Colonic mucosa (tissue), 4 donors: ENCODE measurements around the gene ARHGEF2. TPM values are rescaled to one million over a fixed set of nuclear protein-coding genes. Genes with fewer than 3 reads are reported as not detected.
"Not testable (repeated sequence)": the region's sequence is repeated elsewhere in the genome, so short reads cannot be mapped to it uniquely, and the experiment has no call there.

Source experiments
- DNase-seq: peaks from one replicate; pipeline ENCODE4 v3.0.0-alpha.2; 2020
- H3K27ac ChIP-seq: fragments of 200-600 bp; one replicate; pipeline ENCODE4 v1.8.0; 2021
- H3K27me3 ChIP-seq: fragments of 200-600 bp; one replicate; pipeline ENCODE4 v1.8.0; 2021
- H3K36me3 ChIP-seq: fragments of 200-600 bp; one replicate; pipeline ENCODE4 v1.8.0; 2021
- H3K4me1 ChIP-seq: fragments of 200-600 bp; one replicate; pipeline ENCODE4 v1.8.0; 2021; ENCODE audit warnings: mild to moderate bottlenecking
- H3K4me3 ChIP-seq: fragments of 200-600 bp; one replicate; pipeline ENCODE4 v1.8.0; 2021
- H3K9ac ChIP-seq, 2 donors: one replicate each; pipeline ENCODE4 v1.7.0; 2013; ENCODE audit warnings: control low read depth in 2 of 2, low read depth in 2 of 2, low read length in 2 of 2
- H3K9me3 ChIP-seq: fragments of 200-600 bp; one replicate; pipeline ENCODE4 v1.8.0; 2021
- intact Hi-C: fragments of 100-400 bp; cut with DNase I; formaldehyde crosslinking; loops from one replicate; pipeline ENCODE4 v1.14.1; 2022
- total RNA-seq, 2 donors: library from RNA; stranded (reverse); fragmentation: NEBNext Ultra II Directional in 1 of 2; extraction: Animal tissue kit (Norgen Biotek cat#: 25700) in 1 of 2; gene quantifications; one replicate each; pipeline ENCODE4 v1.2.1, GENCODE V29; 2021
- TF ChIP-seq, protein P1 (sequence below): fragments of 200-600 bp; IDR thresholded peaks from one replicate; pipeline ENCODE4 v1.8.0; 2022; ENCODE audit warnings: antibody characterized with exemption, mild to moderate bottlenecking
- donor health status: healthy.
- donor health status: DM: no; HTN: no; CAD: no.
- donor health status: DM: no; HTN: no; CAD: no.

ARHGEF2 gene
- total RNA-seq, 2 donors from 2014 or later: 91.9 to 92.6 TPM

- peak overlapping the region; percentile 92 to 100 for H3K9ac ChIP-seq
- H3K27ac ChIP-seq: peak overlapping the region; percentile 89
- DNase-seq: no peak
- TF ChIP-seq, protein P1, sequence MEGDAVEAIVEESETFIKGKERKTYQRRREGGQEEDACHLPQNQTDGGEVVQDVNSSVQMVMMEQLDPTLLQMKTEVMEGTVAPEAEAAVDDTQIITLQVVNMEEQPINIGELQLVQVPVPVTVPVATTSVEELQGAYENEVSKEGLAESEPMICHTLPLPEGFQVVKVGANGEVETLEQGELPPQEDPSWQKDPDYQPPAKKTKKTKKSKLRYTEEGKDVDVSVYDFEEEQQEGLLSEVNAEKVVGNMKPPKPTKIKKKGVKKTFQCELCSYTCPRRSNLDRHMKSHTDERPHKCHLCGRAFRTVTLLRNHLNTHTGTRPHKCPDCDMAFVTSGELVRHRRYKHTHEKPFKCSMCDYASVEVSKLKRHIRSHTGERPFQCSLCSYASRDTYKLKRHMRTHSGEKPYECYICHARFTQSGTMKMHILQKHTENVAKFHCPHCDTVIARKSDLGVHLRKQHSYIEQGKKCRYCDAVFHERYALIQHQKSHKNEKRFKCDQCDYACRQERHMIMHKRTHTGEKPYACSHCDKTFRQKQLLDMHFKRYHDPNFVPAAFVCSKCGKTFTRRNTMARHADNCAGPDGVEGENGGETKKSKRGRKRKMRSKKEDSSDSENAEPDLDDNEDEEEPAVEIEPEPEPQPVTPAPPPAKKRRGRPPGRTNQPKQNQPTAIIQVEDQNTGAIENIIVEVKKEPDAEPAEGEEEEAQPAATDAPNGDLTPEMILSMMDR: no peak
- H3K27me3 ChIP-seq: no peaks in the 10 kb centered on the region
- peak overlapping the region; percentile 77 for H3K4me3 ChIP-seq
- no peaks in the 10 kb centered on the region for H3K9me3 ChIP-seq
- intact Hi-C loops: no loop called here
- peaks cover 18% of the 10 kb centered on the region for H3K4me1 ChIP-seq
- no peaks in the 10 kb centered on the region for H3K36me3 ChIP-seq
Measured at GRCh38 chr1:155933591-155934096, 44.7 kb downstream of the ARHGEF2 start.

DNA sequence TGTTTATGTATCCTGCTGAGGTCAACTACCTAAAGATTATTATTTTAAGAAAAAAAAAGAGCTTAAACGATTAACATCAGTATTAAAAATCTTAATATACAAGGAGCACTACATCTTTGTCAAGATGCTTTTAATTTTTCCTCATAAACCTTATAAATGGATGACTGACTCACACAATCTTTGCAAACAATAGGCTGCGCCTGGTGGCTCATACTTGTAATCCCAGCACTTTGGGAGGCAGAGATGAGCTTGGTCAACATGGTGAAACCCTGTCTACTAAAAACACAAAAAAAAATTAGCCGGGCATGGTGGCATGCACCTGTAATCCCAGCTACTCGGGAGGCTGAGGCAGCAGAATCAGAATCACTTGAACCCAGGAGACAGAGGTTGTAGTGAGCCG lies 45.9 kb downstream of the ARHGEF2 start:
- intact Hi-C loops: no loop called here
- Histone ChIP-seq H3K27ac (peak overlapping the region; percentile 89), H3K27me3 (no peaks in the 10 kb centered on the region), H3K4me3 (peak overlapping the region; percentile 77), H3K36me3 (no peaks in the 10 kb centered on the region), H3K9me3 (no peaks in the 10 kb centered on the region), H3K4me1 (peaks cover 18% of the 10 kb centered on the region), H3K9ac (no peak overlapping the region)
- TF ChIP-seq, protein P1: no peak
- no peak for DNase-seq

DNA sequence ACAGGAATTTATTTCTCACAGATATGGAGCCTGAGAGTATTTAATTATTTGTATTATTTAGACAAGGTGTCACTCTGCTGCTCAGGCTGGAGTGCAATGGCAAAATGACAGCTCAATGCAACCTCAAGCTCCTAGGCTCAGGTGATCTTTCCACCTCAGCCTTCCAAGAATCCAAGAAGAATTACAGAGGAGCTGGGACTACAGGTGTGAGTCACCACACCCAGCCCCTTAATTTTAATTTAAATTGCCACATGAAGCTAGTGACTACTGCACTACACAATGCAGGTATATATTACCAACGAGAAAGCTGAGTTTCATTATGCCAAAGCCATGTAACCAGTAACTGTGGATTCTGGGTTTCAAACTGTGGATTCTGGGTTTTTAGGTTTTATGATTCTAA lies 46.3 kb downstream of the ARHGEF2 start:
- Histone ChIP-seq H3K36me3 (no peaks in the 10 kb centered on the region), H3K27ac (peak overlapping the region; percentile 46), H3K4me3 (peak overlapping the region; percentile 77), H3K9me3 (no peaks in the 10 kb centered on the region), H3K4me1 (peaks cover 18% of the 10 kb centered on the region), H3K9ac (no peak overlapping the region), H3K27me3 (no peaks in the 10 kb centered on the region)
- TF ChIP-seq, protein P1: no peak
- intact Hi-C loops: no loop called here
- DNase-seq: no peak

DNA sequence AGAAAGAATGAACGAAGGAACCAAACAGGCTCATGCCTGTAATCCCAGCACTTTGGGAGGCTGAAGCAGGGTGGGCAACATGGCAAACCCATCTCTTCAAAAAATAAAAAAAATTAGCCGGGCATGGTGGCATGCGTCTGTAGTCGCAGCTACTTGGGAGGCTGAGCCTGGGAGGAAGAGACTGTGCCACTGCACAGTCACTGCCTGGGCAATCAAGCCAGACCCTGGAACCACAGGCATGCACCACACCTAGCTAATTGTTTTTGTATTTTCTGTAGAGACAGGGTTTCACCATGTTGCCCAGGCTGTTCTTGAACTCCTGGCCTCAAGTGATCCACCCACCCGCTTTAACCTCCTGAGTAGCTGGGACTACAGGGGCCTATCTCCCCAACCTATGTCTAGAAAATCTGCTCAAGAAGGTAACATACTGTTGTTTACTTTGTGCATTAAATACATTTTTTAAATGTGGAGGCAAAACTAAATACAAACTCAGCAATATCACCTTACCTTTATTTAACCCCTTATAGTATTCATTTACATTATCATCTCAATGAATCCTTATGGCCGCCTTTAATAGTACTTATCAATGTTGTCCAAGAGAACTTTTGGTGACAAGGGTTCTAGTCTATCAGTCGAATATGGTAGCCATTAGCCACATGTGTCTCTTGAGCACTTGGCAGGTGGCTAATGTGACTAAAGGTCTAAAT lies 46.9 kb downstream of the ARHGEF2 start:
- intact Hi-C loops: no loop called here
- peak overlapping the region; percentile 46 for H3K27ac ChIP-seq

DNA sequence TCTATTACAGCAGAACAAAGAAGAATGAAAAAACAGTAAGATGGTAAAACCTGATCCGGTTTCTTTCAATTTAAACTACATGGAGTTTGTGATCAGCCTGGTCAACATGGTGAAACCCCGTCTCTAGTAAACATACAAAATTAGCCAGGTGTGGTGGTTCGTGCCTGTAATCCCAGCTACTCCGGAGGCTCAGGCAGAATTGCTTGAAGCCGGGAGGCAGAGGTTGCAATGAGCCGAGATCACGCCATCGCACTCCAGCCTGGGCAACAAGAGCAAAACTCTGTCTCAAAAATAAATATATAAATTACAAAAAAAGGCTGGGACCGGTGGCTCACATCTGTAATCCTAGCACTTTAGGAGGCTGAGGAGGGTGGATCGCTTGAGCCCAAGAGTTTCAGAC lies 47.6 kb downstream of the ARHGEF2 start:
- H3K36me3 ChIP-seq: peaks cover 13% of the 10 kb centered on the region
- intact Hi-C loops, DNase-seq, H3K27me3 ChIP-seq, H3K9me3 ChIP-seq: not testable (repeated sequence)
- H3K4me3 ChIP-seq: peak overlapping the region; percentile 11
- H3K27ac ChIP-seq: peak overlapping the region; percentile 46
- H3K9ac ChIP-seq: peak overlapping the region; percentile 18 to 66
- H3K4me1 ChIP-seq: peaks cover 18% of the 10 kb centered on the region

More for the DNA sequence above, 46.9 kb downstream of the ARHGEF2 start:
- H3K9ac ChIP-seq: peak overlapping the region in 1 of 2 donors; percentile 66
- H3K36me3 ChIP-seq: peaks cover 6% of the 10 kb centered on the region
- H3K27me3 ChIP-seq: no peaks in the 10 kb centered on the region
- TF ChIP-seq, protein P1: no peak
- peak overlapping the region; percentile 11 for H3K4me3 ChIP-seq
- H3K9me3 ChIP-seq: no peaks in the 10 kb centered on the region
- H3K4me1 ChIP-seq: peaks cover 18% of the 10 kb centered on the region
- DNase-seq: no peak

DNA sequence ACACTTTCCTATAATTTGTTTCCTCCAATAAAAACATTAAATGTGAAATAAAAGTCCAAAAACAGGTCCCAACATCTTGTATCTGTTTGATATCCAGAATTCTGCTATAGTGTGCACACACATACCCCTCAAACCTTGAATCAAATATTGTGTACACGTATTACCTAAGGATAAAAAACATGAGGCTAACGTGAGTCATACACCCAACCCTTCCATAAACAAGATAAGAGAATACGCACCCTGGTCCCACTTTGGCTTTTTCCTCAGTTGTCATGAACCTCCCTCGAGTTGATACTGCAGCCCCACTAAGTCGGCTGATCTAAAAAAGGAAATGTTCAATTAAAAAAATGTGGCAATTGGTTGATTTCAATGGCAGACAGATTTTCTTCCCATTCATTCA lies 49.3 kb downstream of the ARHGEF2 start:
- peaks cover 18% of the 10 kb centered on the region for H3K4me1 ChIP-seq
- DNase-seq: no peak
- H3K4me3 ChIP-seq: no peak overlapping the region
- peaks cover 18% of the 10 kb centered on the region for H3K36me3 ChIP-seq
- no peaks in the 10 kb centered on the region for H3K27me3 ChIP-seq
- intact Hi-C loops: no loop called here
- TF ChIP-seq, protein P1: no peak
- H3K27ac ChIP-seq: no peak overlapping the region
- H3K9me3 ChIP-seq: no peaks in the 10 kb centered on the region
- H3K9ac ChIP-seq: no peak overlapping the region
